Adipocyte (in vitro differentiated cells): ENCODE data around the gene SMTNL2.
"Not testable (repeated sequence)": the region's sequence is repeated elsewhere in the genome, so short reads cannot be mapped to it uniquely, and the experiment has no call there.

Experiments used
- DNase-seq: peaks from one replicate; pipeline ENCODE4 v3.0.0-alpha.2; 2015; ENCODE audit warnings: low read depth
- H3K27me3 ChIP-seq: replicated peaks from 2 replicates; pipeline ENCODE4 v1.7.0; 2013; ENCODE audit warnings: mild to moderate bottlenecking, low read length, moderate library complexity; ENCODE audit not compliant: control insufficient read depth, insufficient read depth
- H3K36me3 ChIP-seq: 2 replicates; pipeline ENCODE4 v1.7.0; 2013; ENCODE audit warnings: low read length, mild to moderate bottlenecking, moderate library complexity; ENCODE audit not compliant: control insufficient read depth, insufficient read depth, severe bottlenecking
- H3K4me1 ChIP-seq: 2 replicates; pipeline ENCODE4 v1.7.0; 2013; ENCODE audit warnings: mild to moderate bottlenecking, low read length, moderate library complexity; ENCODE audit not compliant: control insufficient read depth, insufficient read depth
- H3K4me3 ChIP-seq: 2 replicates; pipeline ENCODE4 v1.7.0; 2013; ENCODE audit warnings: mild to moderate bottlenecking, low read length, moderate library complexity
- H3K9ac ChIP-seq: 2 replicates; pipeline ENCODE4 v1.7.0; 2013; ENCODE audit warnings: mild to moderate bottlenecking, low read length, moderate library complexity
- H3K9me3 ChIP-seq: 2 replicates; pipeline ENCODE4 v1.7.0; 2013; ENCODE audit warnings: mild to moderate bottlenecking, low read length, moderate library complexity; ENCODE audit not compliant: control insufficient read depth

Gene SMTNL2

GRCh38 chr17:4588898-4589625, 4.7 kb downstream of the SMTNL2 start:
- Histone ChIP-seq H3K4me1 (no peaks in the 10 kb centered on the region), H3K36me3 (no peaks in the 10 kb centered on the region), H3K9ac (no peak overlapping the region), H3K27me3 (peaks cover 32% of the 10 kb centered on the region), H3K4me3 (no peak overlapping the region), H3K9me3 (no peaks in the 10 kb centered on the region)
- DNase-seq: no peak

- H3K9me3 ChIP-seq, H3K9ac ChIP-seq, H3K4me1 ChIP-seq, H3K4me3 ChIP-seq, H3K36me3 ChIP-seq, DNase-seq: not testable (repeated sequence)
- H3K27me3 ChIP-seq: peaks cover 31% of the 10 kb centered on the region
These were observed 5.7 kb downstream of the SMTNL2 start for GRCh38 chr17:4590042-4590441.

- no peak for DNase-seq
- Histone ChIP-seq H3K4me3 (no peak overlapping the region), H3K9me3 (no peaks in the 10 kb centered on the region), H3K4me1 (no peaks in the 10 kb centered on the region), H3K27me3 (peaks cover 25% of the 10 kb centered on the region), H3K36me3 (no peaks in the 10 kb centered on the region), H3K9ac (no peak overlapping the region)
These were observed 6.7 kb downstream of the SMTNL2 start for GRCh38 chr17:4590981-4591453.

- H3K4me1 ChIP-seq: no peaks in the 10 kb centered on the region
- H3K27me3 ChIP-seq: peaks cover 29% of the 10 kb centered on the region
- H3K9ac ChIP-seq: no peak overlapping the region
These were observed 7.2 kb downstream of the SMTNL2 start for GRCh38 chr17:4591529-4591928.

GRCh38 chr17:4592240-4593005, 8.1 kb downstream of the SMTNL2 start:
- Histone ChIP-seq H3K4me3 (no peak overlapping the region), H3K36me3 (no peaks in the 10 kb centered on the region), H3K4me1 (no peaks in the 10 kb centered on the region), H3K9ac (no peak overlapping the region), H3K9me3 (no peaks in the 10 kb centered on the region), H3K27me3 (peaks cover 34% of the 10 kb centered on the region)
- DNase-seq: no peak

More at GRCh38 chr17:4591529-4591928, 7.2 kb downstream of the SMTNL2 start:
- no peaks in the 10 kb centered on the region for H3K36me3 ChIP-seq
- DNase-seq: no peak
- no peaks in the 10 kb centered on the region for H3K9me3 ChIP-seq
- no peak overlapping the region for H3K4me3 ChIP-seq

- no peak for DNase-seq
- no peak overlapping the region for H3K4me3 ChIP-seq
- H3K4me1 ChIP-seq: peaks cover under 1% of the 10 kb centered on the region
- no peaks in the 10 kb centered on the region for H3K36me3 ChIP-seq
- no peaks in the 10 kb centered on the region for H3K9me3 ChIP-seq
- peaks cover 30% of the 10 kb centered on the region for H3K27me3 ChIP-seq
- H3K9ac ChIP-seq: no peak overlapping the region
These were observed 8.7 kb downstream of the SMTNL2 start for GRCh38 chr17:4593021-4593421.

- Histone ChIP-seq H3K27me3 (peaks cover 30% of the 10 kb centered on the region), H3K9me3 (no peaks in the 10 kb centered on the region), H3K9ac (no peak overlapping the region), H3K4me3 (no peak overlapping the region), H3K36me3 (no peaks in the 10 kb centered on the region), H3K4me1 (peaks cover 14% of the 10 kb centered on the region)
- DNase-seq: no peak
These were observed 10.1 kb downstream of the SMTNL2 start for GRCh38 chr17:4594406-4594805.

GRCh38 chr17:4594931-4595684, 10.8 kb downstream of the SMTNL2 start:
- no peak for DNase-seq
- Histone ChIP-seq H3K4me3 (no peak overlapping the region), H3K9ac (no peak overlapping the region), H3K9me3 (no peaks in the 10 kb centered on the region), H3K36me3 (no peaks in the 10 kb centered on the region), H3K27me3 (peaks cover 30% of the 10 kb centered on the region), H3K4me1 (peaks cover 21% of the 10 kb centered on the region)

GRCh38 chr17:4595685-4596342, 11.5 kb downstream of the SMTNL2 start:
- not testable (repeated sequence) for H3K9ac ChIP-seq, DNase-seq, H3K9me3 ChIP-seq, H3K36me3 ChIP-seq, H3K4me3 ChIP-seq
- peaks cover 22% of the 10 kb centered on the region for H3K4me1 ChIP-seq
- peaks cover 23% of the 10 kb centered on the region for H3K27me3 ChIP-seq

- no peak for DNase-seq
- Histone ChIP-seq H3K27me3 (peaks cover 13% of the 10 kb centered on the region), H3K4me3 (no peak overlapping the region)
These were observed 12.5 kb downstream of the SMTNL2 start for GRCh38 chr17:4596636-4597380.

More at GRCh38 chr17:4596636-4597380, 12.5 kb downstream of the SMTNL2 start:
- peaks cover 22% of the 10 kb centered on the region for H3K4me1 ChIP-seq
- H3K9me3 ChIP-seq: no peaks in the 10 kb centered on the region
- H3K36me3 ChIP-seq: no peaks in the 10 kb centered on the region
- no peak overlapping the region for H3K9ac ChIP-seq
